ENCODE results near the gene CSF2.

Gene CSF2

DNA sequence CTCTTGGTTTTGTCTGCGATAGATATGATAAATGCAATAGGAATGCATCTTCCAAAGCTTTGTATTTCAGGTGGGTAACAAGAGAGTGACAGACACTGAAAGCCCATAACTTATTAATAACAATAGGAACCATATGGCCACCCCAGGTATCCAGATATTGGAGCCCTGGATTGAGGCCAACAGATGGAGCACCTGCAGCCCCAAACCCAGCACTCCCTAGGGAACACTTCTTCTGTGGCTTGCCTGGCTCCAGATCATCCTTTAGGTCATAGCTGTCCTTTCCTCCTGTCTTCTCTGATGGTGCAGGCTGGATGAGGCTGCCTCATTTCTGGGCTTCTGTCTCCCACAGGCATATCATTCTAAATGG, 18.2 kb upstream of the CSF2 start:
- DNase-seq, result peak; percentile 19

DNA sequence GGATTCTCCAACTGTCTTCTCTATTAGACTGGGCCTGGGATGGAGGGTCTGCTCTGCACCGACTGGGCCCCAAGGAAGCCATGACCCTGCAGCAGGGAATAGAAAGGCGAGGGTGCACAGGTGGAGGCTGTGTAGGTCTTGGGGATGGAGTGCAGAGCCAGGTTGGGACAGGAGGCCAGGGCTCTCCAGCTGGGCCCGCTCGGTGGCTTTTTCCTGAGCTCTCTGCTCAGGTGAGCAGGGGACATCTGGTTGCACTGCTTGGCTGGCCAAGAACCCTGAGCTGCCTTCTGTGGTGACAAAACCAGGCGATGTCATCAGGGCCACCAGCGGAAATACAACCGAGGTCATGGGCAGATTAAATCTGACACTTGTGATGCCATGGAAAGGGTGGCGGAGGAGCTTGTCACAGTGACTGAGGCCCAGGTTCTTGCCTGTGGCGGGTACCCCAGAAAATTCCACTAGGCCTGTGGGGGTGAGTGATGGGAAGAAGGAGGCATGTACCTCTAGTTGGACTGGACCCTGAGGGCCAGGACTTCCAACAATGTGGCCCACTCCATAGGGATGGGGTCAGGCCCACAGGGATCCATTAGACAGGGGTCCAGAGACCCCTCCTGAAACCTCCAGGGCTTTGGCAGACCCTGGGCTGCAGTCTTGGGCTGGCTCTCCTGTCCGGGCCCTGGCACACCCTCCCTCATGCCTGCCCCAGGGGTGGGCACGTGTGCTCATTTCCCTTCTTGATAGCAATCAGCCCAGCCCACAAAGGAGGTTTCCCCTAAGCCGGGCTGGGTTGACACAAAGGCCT, 17.6 kb upstream of the CSF2 start:
- no peak for DNase-seq

DNA sequence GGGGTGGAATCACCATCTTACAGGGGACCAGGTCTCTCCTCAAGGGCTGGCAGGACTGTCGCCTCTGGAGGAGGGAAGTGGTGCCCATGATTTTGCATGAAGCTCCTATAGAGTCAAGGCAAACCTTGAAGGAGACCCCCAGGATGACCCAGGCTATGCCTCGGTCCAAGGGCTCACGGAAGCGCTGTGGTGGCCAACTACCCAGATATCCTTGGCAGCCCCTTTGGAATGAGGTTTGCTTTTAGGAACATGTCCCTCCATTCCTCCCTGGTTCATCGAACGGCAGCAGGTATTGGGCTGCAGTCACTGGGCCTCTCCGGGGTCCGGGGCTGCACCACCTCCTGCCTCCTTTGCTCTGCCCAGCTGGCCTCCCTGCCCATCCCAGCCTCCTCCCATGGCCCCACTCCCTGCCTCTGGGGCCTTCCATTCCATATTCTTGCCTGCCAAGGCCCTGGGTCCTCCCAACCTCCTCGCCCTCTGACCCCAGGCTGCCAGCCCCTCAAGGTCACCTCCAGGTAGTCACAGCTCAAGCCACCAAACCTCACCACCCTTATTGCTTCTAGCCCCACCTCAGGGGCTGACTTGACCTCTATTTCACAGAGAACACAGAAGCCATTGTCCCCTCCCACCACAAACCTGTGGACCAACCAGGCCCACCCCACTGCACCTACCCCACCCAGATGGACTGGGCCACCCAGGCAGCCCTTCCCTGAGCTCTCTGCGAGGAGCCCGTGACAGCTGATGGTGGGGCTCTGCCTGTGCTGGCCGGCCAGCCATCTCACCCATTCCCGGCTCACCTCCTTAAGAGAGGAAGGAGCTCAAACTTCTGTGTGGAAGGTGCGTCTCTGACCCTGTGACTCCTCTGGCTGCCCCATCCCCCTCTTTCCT, 16.7 kb upstream of the CSF2 start:
- DNase-seq, result no peak

DNA sequence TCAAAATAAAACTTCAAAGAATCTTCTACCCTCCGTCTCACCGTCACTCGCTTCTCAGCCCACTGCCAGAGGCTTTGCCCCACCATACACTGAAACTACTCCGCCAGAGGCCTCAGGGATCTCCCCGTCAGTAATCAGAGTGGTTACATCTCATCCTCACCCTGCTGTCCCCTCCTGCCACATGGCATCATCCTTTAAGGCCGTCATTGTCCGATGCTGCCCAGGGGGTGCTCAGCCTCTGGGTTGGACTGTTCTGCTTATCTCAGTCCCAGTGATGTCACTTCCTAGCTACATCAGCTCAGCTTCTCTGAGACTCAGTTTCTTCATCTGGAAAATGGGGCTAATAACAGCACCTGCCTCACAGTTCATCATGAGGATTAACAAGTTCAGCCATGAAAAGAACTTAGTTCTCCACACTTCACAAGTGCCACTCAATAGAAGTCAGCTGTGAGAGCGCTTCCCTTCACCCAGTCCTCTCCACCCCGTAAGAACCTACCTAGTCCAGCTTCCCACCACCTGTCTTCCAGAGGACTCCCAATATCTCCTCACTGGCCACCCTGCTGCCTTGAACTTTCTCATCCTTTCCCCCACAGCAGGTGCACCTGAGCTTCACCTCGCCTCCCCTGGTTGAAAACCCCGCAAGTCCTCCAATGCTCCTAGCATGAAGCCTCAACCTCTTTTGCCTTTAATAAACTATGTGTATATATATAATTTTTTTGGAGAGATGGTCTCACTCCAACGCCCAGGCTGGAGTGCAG, 15.9 kb upstream of the CSF2 start:
- DNase-seq, result no peak

DNA sequence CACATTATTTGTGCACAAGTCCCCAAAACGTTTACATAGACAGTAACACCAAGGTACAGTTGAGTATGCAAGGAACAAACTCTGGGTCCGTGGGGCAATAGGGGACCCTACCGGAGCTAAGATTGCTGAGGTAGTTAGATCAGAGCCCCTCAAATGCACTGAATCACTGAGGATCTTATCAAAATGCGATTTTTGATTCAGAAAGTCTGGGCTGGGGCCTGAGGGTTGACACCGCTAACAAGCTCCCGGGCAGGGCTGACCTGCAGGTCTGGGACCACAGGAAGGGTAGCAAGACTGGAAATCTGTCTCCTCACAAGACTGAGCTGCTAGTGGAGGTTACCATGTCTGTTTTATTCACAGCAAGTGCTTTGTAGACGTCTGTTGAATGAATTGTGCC, 14.9 kb upstream of the CSF2 start:
- DNase-seq, result no peak

DNA sequence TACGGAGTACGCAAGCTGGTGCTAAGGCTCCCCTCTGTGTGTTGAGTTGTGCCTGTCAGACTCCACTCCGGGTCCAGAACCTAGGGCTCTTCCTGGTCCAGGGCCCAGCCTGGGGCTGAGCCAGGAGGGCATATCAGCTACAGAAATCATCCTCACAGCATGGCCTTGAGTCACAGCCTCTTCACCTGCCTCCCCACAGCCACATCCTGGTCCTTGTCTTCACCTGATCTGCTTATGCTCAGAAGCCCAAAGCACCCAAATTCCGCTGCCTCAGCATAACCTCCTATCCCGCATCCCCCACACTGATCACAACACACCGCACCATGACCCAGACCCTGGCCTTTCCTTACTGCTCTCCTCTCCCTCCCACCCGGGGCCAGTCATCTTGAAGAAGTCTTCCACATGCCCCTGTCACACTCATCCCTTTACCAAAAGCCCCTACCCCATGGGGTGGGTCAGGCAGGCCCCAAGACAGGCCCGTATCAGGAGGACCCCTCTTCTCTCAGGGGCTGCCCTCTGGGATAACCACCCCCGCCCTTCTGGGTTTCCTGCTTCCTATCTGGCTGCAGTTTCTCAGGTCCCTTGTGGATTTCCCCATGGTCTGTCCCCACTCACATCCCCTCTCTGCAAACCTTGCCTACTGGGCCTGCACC, 14.4 kb upstream of the CSF2 start:
- DNase-seq, result no peak

DNA sequence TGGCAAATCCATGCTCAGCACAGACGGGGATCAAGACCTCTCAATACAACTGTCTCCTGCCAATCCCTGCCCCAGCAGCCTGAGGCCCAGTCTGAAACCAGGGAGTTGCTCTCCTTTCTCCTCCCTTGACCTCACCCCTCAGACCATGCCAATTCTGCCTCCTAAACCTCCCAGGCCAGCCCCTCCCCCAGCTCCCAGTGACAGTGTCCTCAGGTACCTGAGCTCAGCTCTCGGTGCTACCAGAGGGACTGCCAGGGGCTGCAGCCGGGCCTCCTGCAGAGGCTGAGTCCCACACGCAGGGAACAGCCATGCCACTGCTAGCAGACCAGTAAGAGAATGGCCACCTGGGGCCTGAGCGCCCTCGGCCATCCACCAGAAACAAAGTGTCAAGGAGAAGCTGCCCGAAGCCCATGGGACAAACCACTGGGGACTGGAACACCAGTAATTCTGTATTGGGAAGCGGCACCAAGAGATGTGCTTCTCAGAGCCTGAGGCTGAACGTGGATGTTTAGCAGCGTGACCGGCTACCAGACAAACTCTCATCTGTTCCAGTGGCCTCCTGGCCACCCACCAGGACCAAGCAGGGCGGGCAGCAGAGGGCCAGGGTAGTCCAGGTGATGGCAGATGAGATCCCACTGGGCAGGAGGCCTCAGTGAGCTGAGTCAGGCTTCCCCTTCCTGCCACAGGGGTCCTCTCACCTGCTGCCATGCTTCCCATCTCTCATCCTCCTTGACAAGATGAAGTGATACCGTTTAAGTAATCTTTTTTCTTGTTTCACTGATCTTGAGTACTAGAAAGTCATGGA, 13.7 kb upstream of the CSF2 start:
- DNase-seq, result no peak

DNA sequence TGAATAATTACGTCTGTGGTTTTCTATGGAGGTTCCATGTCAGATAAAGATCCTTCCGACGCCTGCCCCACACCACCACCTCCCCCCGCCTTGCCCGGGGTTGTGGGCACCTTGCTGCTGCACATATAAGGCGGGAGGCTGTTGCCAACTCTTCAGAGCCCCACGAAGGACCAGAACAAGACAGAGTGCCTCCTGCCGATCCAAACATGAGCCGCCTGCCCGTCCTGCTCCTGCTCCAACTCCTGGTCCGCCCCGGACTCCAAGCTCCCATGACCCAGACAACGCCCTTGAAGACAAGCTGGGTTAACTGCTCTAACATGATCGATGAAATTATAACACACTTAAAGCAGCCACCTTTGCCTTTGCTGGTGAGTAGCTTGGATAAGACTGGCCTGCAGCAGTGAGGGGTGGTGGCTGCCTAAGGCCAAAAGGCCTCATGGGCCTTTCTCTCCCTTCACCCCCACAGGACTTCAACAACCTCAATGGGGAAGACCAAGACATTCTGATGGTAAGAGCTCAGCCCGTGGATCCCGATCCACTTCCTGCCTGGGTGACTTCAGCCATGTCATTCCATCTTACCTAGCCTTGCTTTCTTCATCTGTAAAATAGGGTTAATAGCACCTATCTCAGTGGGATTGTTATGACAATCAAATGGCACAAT, 13.0 kb upstream of the CSF2 start, which contains the start of gene IL3:
Gene IL3, plus strand, starts transcription at position 155 of the 661 bp plus-strand sequence. Its CDS starts 52 bp downstream, at position 207.
- DNase-seq, result no peak

DNA sequence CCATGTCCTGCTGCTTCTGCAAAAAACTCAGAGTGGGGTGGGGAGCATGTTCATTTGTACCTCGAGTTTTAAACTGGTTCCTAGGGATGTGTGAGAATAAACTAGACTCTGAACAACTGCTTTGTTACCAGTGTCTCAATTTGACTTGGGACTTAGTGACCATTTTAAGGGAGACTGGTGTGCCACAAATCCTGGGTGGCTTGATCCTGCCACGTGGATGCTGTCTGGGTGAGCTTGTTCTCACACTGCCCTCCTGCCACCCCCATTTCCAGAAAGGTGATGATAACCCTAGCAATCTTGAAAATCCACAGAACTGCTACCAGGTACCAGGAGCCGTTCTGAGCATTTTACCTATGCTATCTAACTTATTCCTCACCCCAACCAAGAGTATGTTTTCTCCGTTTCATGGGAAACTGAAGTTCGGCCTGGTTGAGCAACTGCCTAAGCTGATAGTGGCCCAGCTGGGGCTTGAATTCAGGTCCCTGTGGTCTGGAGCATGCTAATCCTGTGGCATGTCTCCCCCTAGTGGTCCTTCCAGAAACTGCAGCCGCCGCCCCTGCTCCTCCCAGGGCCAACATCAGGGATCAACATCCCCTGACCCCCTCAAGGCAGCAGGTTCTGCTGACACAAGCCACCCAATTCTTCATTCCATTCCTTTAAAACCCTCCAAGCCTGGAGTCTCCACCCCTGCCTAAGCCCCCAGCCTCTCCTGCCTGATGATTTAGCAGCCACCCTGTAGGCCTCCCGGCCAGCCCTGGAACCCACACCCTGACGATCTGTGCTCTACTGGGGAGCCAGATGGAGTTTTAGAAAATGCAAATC, 10.3 kb upstream of the CSF2 start:
- DNase-seq, result peak; percentile 75

DNA sequence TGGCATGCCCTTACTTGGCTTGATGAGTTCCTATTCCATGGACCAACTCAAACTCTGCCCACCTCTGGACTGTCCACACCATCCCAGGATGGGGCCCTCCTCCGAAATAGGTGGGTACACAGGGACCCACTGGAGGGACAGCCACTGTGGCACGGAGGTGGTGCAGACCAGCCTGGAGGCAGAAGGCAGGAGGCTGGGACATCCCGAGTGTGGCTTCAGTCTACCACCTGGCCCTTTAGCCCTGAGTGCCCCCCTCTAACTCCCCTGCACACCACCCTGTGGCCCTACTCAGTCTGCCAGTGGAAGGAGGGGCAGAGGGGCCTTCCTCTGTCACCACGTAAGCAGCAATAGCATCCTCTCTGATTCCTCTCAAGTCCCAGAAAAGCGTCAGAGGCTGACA, 9.4 kb upstream of the CSF2 start:
- no peak for DNase-seq

DNA sequence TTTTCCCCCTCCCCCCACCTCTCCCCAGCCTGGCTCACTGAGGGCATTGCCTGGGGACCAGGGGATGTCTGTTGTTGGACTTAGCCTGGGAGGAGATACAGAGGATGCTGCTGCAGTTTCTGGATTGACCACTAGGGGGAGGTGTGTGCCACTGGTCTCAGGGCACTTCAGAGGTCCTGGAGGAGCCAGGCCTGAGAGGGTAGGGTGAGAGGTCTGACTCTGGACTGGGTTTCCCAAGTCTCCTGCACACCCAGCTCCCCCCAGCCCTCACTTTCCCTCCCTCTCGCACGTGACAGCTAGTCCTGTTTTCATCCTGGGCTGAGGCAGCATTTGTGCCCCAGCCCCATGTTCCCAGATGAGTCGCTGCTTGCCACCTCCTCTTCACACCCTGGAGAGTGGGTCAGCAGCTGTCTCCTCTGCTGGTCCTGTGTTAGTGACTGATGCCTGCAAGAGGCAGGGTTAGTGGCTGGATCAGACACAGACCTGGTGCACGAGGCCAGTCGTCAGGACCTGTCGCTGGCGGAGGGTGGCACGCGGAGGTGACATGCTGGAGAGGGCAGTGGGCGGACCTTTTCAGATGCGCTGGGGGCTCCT, 8.8 kb upstream of the CSF2 start:
- peak; percentile 82 for DNase-seq

DNA sequence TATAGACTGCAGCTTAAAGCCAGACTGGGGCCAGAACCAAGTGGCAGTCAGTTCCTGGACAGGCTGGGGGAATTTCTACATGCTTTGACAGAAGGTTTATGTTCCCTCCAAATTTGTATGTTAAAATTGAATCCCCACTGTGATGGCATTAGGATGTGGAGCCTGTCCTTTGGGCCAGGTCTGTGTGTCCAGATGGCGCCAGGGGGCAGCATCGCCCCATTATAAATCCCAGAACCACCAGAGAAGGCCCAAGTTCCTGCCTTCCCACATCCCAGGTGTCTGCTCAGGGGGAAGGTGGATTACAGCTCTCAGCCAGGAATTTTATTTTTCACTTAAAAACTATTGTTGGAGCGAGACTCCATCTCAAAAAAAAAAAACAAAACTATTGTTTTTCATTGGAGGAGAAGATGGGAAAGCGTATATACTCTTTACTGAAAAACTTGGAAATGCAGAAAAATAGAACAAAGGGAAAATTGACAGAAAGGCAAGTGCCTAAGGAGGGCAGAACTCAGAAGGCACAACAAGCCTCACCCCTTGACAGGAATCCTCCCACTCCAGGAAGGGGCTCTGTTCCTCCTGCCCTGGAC, 8.1 kb upstream of the CSF2 start:
- peak; percentile 78 for DNase-seq

DNA sequence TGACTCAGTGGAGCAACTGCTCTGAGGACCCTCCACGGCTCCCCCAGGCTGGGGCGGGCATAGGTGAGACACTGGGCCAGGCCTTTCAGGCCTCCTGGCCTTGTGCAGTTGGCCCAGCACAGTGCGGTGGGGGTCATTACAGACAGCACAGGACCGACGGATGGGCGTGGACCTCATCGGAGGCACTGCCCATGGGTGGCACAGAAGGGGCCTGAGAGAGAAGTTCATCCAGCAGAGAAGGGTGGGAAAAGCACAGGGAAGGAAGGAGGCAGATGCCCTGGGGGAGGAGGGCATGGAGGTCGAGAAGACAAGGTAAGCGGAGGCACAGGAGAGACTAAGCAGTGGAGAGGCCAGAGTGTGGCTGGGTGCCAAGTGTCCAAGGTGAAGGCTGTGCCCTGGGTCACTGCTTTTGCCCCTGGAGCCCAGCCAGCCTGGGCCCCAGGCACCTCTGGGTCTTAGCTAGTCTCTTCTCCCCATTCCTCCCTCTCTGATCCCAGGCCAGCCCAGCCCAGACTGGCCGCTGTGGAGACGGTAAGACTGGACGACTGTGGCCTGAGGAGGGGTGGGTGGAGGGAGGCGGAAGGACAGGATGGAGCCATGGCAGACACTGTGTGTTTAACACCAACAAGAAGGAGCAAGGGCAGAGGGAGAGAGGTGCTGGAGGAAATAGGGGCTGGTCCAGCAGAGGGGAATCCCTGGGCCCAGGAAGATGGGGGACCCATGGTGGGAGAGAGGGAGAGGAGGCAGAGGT, 7.5 kb upstream of the CSF2 start:
- no peak for DNase-seq

DNA sequence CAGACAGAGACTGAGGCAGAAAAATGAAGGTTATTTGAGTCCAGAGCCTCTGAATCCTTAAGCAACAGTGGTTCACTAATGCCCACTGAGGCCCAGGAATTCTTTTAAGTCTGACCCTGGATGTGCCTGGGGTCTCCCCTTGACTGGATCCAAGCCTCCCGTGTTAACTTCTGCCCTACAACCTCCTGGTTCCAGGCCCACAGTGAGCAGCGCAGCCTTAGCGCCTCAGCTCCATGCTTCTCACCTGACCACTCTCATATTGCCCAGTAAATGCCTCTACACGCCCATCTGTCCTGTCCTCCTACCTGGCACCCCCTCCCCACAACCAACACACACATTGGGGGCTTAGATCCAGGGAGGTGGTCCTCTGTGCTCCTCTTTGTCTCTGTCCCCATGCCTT, 6.7 kb upstream of the CSF2 start:
- DNase-seq, result no peak

DNA sequence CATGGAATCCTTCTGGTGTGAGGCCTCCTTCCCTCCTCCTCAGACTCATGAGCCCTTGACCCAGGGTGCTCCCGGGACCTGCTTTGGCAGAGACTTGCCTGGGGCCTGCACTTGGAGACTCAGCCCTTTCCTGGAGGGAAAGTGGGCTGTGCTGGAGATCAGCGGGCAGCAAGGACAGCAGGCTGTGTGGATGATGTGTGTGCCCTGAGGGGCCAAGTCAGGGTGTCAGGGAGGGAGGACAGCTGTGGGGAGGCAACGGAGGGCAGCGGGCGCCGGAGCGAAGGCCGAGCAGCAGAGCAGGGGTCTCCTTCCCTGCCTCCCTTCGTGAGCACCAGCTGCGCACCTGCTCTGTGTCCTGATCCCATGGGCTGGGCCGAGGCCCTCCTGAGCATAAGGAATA, 6.1 kb upstream of the CSF2 start:
- no peak for DNase-seq

DNA sequence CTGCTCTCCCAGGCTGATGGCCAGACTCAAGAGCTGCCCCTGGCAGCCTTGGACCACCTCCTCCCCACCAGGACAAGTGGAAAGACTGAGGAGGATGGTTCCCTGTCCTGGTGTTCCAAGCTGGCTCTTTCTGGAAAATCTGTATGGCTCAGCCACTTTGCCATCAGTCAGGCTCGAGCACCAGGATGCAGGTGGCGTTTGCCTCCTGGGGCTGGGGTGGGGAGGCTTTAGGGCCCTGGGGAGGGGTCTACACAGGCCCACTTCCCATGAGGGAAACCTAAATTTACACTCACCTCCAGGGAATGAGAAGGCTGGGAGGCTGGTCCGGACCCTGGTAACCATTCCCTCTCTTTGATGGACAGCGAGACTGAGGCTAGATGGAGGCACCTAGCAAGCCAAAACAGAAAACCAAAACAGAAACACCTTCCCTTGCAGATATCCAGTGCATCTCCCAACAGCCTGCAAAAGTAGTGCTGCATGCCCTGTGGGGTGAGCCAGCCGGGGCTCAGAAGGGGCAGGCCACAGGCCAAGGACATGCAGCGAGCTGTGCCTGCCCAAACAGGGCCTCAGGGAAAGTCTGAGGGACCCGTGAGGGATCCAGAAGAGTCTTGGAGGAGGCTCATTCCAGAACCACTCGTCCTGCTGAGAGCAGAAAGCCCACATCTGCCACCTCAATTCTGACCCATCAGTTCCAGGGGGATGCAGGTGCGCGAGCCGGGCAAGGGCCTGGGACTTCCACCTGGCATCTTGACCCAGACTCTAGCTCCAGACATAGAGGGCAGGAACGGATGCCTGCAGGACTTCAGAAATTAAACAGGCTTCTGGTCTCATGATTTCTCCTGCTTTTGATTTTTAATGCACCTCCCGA, 5.4 kb upstream of the CSF2 start:
- DNase-seq, result no peak

DNA sequence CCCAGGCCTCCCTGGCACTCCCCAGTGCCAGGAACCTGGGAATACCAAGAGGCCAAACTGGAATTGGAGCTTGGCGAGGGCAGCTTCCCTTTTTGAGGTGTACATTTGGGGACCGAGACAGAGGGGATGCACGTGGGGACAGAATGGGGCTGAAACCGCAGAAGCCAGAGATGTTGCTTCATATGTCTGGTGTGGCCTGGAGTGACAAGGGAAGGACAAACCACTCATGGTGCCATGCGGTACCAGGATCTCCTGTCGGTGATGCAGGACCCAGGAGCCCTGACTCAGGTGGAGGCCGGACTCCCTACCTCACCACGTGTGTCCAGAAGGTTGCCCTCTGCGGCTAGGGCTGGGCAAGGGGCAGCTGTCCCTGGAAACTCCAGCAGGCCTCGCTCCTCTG, 4.0 kb upstream of the CSF2 start:
- DNase-seq, result no peak

DNA sequence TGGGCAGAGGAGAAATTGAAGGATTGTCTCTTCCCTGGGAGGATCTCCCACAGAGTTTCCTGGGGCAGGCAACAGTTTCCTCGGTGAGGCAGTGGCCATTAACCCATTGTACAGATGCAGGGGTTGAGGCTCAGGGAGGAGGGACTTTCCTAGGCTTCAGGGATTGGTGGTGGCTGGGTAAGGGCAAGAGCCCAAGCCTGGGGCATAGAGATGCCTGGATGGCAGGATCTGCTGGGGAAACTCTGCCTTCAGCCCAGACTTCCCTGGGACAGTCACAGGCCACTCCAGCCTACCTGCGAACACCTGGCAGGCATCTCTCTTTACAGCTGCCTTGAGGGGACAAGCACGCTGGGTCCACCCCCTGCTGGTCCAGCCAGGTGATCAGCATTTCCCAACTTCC, 3.6 kb upstream of the CSF2 start:
- DNase-seq, result no peak
